ENCODE measurements around the gene DNAJB7. TPM values are rescaled to one million over a fixed set of nuclear protein-coding genes. Genes with fewer than 3 reads are reported as not detected.

DNAJB7 gene
- total and polyA plus RNA-seq, 2 of the 13 experiments (the other 11 are each of a cell fraction or from before 2014, with no cell fraction given) = not detected

DNA sequence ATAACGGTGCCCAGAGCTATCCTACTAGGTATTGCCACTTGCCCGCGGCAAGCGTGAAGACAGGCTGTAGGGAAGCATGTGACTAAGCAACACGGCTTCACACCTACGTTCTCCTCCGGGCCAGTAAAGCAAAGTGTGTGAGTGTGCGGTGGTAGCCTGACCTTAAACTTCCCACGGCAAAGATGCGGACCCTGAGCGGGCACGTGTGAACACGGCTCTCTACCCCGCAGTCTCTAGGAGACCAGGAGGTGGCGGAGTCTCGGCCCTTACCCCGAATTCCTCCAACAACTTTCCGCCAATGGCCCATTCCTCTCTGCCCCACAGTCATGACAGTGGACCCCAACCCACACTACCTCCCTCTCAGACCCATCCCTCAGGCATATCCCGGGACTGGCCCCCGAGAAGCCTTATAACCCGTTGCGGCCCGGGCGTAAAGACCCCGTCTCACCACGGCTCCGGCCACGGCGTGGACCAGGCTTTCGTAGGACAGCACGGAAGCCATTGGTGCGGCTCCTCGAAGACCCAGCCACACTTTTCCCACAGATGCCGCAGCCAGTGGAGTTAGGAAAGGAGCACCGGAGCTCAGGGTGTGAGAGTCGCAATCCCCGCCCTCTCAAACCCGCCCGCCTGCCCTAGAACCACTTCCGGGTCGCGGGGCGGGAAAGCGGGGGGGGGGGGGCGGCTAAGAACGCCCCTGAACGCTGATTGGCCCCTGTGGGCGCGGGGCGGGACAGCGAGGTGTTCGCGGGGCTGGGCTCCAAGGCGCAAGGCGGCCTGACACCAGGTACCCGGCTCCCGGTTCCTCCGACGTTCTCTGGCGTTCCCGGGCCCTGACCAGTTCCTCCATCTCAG, 42.9 kb downstream of the DNAJB7 start, which contains the start of gene SLC25A17 (continued):
- TF ChIP-seq, protein P1, sequence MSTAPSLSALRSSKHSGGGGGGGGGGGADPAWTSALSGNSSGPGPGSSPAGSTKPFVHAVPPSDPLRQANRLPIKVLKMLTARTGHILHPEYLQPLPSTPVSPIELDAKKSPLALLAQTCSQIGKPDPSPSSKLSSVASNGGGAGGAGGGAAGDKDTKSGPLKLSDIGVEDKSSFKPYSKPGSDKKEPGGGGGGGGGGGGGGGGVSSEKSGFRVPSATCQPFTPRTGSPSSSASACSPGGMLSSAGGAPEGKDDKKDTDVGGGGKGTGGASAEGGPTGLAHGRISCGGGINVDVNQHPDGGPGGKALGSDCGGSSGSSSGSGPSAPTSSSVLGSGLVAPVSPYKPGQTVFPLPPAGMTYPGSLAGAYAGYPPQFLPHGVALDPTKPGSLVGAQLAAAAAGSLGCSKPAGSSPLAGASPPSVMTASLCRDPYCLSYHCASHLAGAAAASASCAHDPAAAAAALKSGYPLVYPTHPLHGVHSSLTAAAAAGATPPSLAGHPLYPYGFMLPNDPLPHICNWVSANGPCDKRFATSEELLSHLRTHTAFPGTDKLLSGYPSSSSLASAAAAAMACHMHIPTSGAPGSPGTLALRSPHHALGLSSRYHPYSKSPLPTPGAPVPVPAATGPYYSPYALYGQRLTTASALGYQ (CRISPR knock-in tag; IDR thresholded peaks at IDR 0.05) = no peak
- TF ChIP-seq ZSCAN22 (CRISPR knock-in tag; IDR thresholded peaks at IDR 0.05) = no peak
- no peak for TF ChIP-seq ZKSCAN8 (CRISPR knock-in tag; IDR thresholded peaks at IDR 0.05; ENCODE audit: borderline replicate concordance)
- TF ChIP-seq ZNF747 (CRISPR knock-in tag; IDR thresholded peaks at IDR 0.05; ENCODE audit: borderline replicate concordance) = 0 out of 2 replicates have a peak, but pooled peaks have one; percentile 58
- TF ChIP-seq ZSCAN20 (CRISPR knock-in tag; IDR thresholded peaks at IDR 0.05; ENCODE audit: borderline replicate concordance) = no peak
- no peak; the same call in 1 of the 2 replicates for TF ChIP-seq ZNF724P (CRISPR knock-in tag; IDR thresholded peaks at IDR 0.05; ENCODE audit: borderline replicate concordance)
- TF ChIP-seq ZFAT (CRISPR knock-in tag; conservative IDR thresholded peaks at IDR 0.05) = no peak
- TF ChIP-seq ZNF205 (CRISPR knock-in tag; IDR thresholded peaks at IDR 0.05) = no peak
- no peak for TF ChIP-seq ZNF652 (CRISPR knock-in tag; IDR thresholded peaks at IDR 0.05; ENCODE audit: borderline replicate concordance, low read depth)
- TF ChIP-seq ZNF121 (CRISPR knock-in tag; IDR thresholded peaks at IDR 0.05) = no peak; the same call in 1 of the 2 replicates
- TF ChIP-seq PHB2 (IDR thresholded peaks at IDR 0.05; ENCODE audit: partially characterized antibody) = no peak
- TF ChIP-seq ZNF224 (CRISPR knock-in tag; IDR thresholded peaks at IDR 0.05) = no peak
- 0 out of 2 replicates have a peak, but pooled peaks have one; percentile 37 for TF ChIP-seq ZBTB4 (CRISPR knock-in tag; IDR thresholded peaks at IDR 0.05; ENCODE audit: borderline replicate concordance)
- no peak for TF ChIP-seq ZNF136 (CRISPR knock-in tag; IDR thresholded peaks at IDR 0.05; ENCODE audit: low read depth)
- TF ChIP-seq CTCF (CRISPR knock-in tag; IDR thresholded peaks at IDR 0.05) = peak; percentile 57
- TF ChIP-seq ZKSCAN1 (IDR thresholded peaks at IDR 0.05; ENCODE audit: low read length) = no peak
- TF ChIP-seq SIX1 (CRISPR knock-in tag; IDR thresholded peaks at IDR 0.05; ENCODE audit: borderline replicate concordance) = no peak
- TF ChIP-seq AGO1 (IDR thresholded peaks at IDR 0.05; ENCODE audit: low read depth, low read length, poor library complexity, severe bottlenecking) = peak; percentile 23
- TF ChIP-seq ZNF432 (CRISPR knock-in tag; IDR thresholded peaks at IDR 0.05; ENCODE audit: borderline replicate concordance) = no peak
- TF ChIP-seq IKZF4 (CRISPR knock-in tag; IDR thresholded peaks at IDR 0.05; ENCODE audit: borderline replicate concordance, low read depth, not compliant biosample characterization) = peak; percentile 47
- no peak for TF ChIP-seq STAG1 (CRISPR knock-in tag; IDR thresholded peaks at IDR 0.05)
- TF ChIP-seq ZNF598 (CRISPR knock-in tag; IDR thresholded peaks at IDR 0.05; ENCODE audit: borderline replicate concordance) = peak; percentile 93; the same call in 1 of the 2 replicates
- no peak for TF ChIP-seq GFI1 (CRISPR knock-in tag; IDR thresholded peaks at IDR 0.05; ENCODE audit: borderline replicate concordance)

Measured in HepG2 (cell line).